Measurements from ENCODE around the gene KRTAP27-1.

The KRTAP27-1 gene

GRCh38 chr21:30289215-30289614, 48.3 kb downstream of the KRTAP27-1 start, which contains the start of gene KRTAP25-1:
Gene KRTAP25-1 (minus strand): TSS chr21:30289514. CDS start chr21:30289490, 24 bp downstream.
- H3K27ac ChIP-seq (ENCODE audit: low read depth, low read length): no peak within 1 kb of the TSS
- H3K79me2 ChIP-seq (ENCODE audit: control insufficient read depth, insufficient read depth, low read length, unreplicated experiment): no peaks in the 10 kb centered on the region
- no peak within 1 kb of the TSS for H3K4me3 ChIP-seq (ENCODE audit: low read depth, low read length)
- H2AFZ ChIP-seq (ENCODE audit: low read length, unreplicated experiment): no peak within 1 kb of the TSS
- peaks cover 4% of the 10 kb centered on the region; the same call in 1 of the 2 replicates for H3K27me3 ChIP-seq (ENCODE audit: insufficient read depth, low read length)
- no peaks in the 10 kb centered on the region for H3K36me3 ChIP-seq (ENCODE audit: insufficient read depth, low read length)
- no peaks in the 10 kb centered on the region for H3K4me1 ChIP-seq (ENCODE audit: control insufficient read depth, insufficient read depth, low read length, unreplicated experiment)

Measured in ACC112 (cell line).